Nephron progenitor cell (in vitro differentiated cells): ENCODE data around the gene S100A14.

ENCODE experiments used
- DNase-seq: peaks from one replicate; pipeline ENCODE4 v3.0.0; 2021
- H3K27ac Mint-ChIP-seq: 2 replicates; pipeline ENCODE4 v1.8.0; 2021; ENCODE audit warnings: mild to moderate bottlenecking, moderate library complexity, mixed read lengths
- H3K27me3 Mint-ChIP-seq: 2 replicates; pipeline ENCODE4 v1.8.0; 2021; ENCODE audit warnings: mild to moderate bottlenecking, low read depth, mixed read lengths; ENCODE audit not compliant: poor library complexity
- H3K36me3 Mint-ChIP-seq: 2 replicates; pipeline ENCODE4 v1.8.0; 2021; ENCODE audit warnings: low read depth, mixed read lengths
- H3K4me1 Mint-ChIP-seq: 2 replicates; pipeline ENCODE4 v1.8.0; 2021; ENCODE audit warnings: mixed read lengths
- H3K4me3 Mint-ChIP-seq: 2 replicates; pipeline ENCODE4 v1.8.0; 2021; ENCODE audit warnings: mild to moderate bottlenecking, moderate library complexity, mixed read lengths
- H3K9me3 Mint-ChIP-seq: 2 replicates; pipeline ENCODE4 v1.8.0; 2021; ENCODE audit warnings: mild to moderate bottlenecking, moderate library complexity, mixed read lengths
- TF ChIP-seq, protein P1 (sequence below): fragments of 200-600 bp; sonication (generic); IDR thresholded peaks from 2 replicates; pipeline ENCODE4 v1.5.0; 2021; ENCODE audit warnings: antibody characterized with exemption

Gene S100A14

GRCh38 chr1:153631047-153632022, 15.2 kb upstream of the S100A14 start:
- peaks cover 27% of the 10 kb centered on the region for H3K36me3 Mint-ChIP-seq
- peaks cover 3% of the 10 kb centered on the region for H3K27me3 Mint-ChIP-seq
- no peak for DNase-seq
- H3K4me3 Mint-ChIP-seq: no peak overlapping the region
- TF ChIP-seq, protein P1, sequence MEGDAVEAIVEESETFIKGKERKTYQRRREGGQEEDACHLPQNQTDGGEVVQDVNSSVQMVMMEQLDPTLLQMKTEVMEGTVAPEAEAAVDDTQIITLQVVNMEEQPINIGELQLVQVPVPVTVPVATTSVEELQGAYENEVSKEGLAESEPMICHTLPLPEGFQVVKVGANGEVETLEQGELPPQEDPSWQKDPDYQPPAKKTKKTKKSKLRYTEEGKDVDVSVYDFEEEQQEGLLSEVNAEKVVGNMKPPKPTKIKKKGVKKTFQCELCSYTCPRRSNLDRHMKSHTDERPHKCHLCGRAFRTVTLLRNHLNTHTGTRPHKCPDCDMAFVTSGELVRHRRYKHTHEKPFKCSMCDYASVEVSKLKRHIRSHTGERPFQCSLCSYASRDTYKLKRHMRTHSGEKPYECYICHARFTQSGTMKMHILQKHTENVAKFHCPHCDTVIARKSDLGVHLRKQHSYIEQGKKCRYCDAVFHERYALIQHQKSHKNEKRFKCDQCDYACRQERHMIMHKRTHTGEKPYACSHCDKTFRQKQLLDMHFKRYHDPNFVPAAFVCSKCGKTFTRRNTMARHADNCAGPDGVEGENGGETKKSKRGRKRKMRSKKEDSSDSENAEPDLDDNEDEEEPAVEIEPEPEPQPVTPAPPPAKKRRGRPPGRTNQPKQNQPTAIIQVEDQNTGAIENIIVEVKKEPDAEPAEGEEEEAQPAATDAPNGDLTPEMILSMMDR: no peak
- H3K27ac Mint-ChIP-seq: no peak overlapping the region
- peaks cover 88% of the 10 kb centered on the region for H3K4me1 Mint-ChIP-seq
- peaks cover 12% of the 10 kb centered on the region for H3K9me3 Mint-ChIP-seq

GRCh38 chr1:153630384-153630783, 14.3 kb upstream of the S100A14 start:
- Mint-ChIP-seq H3K36me3 (peaks cover 25% of the 10 kb centered on the region), H3K27ac (peak overlapping the region; percentile 75), H3K4me3 (no peak overlapping the region), H3K9me3 (peaks cover 12% of the 10 kb centered on the region), H3K27me3 (peaks cover 3% of the 10 kb centered on the region), H3K4me1 (peaks cover 89% of the 10 kb centered on the region)
- no peak for DNase-seq
- TF ChIP-seq, protein P1: no peak

DNA sequence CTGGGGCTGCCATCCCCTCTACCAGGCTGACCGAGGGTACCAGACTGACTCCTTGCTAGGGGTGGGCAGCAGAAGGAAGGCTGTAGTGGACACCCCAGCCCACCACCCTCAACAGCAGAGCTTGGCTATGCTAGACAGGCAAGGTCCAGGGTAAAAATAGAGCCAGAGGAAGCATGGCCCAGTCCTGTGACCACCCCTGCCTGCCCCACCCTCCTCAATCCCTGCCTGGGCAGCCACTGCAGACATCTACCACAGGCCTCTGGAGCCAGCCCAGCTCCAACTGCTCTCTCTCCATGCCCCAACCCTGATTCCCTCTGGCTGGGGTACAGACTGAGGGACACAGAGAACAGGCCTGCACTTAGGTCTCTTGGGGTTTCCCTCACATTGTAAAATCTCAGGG, 13.8 kb upstream of the S100A14 start:
- H3K27me3 Mint-ChIP-seq: peaks cover 3% of the 10 kb centered on the region
- H3K9me3 Mint-ChIP-seq: peaks cover 12% of the 10 kb centered on the region
- no peak for DNase-seq
- peaks cover 91% of the 10 kb centered on the region for H3K4me1 Mint-ChIP-seq
- no peak overlapping the region for H3K4me3 Mint-ChIP-seq
- H3K27ac Mint-ChIP-seq: peak overlapping the region; percentile 75
- peaks cover 29% of the 10 kb centered on the region for H3K36me3 Mint-ChIP-seq
- TF ChIP-seq, protein P1: no peak

DNA sequence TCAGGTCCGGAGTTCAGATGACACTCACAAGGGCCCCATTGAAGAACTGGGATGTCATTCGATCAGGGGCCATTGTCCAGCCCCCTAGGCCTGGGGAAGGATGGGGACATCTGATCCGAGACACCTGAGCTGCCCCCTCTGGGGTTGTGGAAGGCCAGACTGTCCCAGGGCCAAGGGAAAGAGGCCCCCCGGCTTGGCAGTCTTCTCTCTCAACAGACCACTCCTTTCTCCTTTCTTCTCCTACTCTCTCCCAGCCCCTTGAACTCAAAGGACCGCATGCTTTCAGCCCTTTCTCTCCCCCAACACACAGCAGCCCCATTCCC, 13.2 kb upstream of the S100A14 start:
- H3K36me3 Mint-ChIP-seq: peaks cover 32% of the 10 kb centered on the region
- H3K9me3 Mint-ChIP-seq: peaks cover 12% of the 10 kb centered on the region
- peak overlapping the region; percentile 75 for H3K27ac Mint-ChIP-seq
- H3K4me1 Mint-ChIP-seq: peaks cover 92% of the 10 kb centered on the region
- H3K4me3 Mint-ChIP-seq: peak overlapping the region; percentile 49
- TF ChIP-seq, protein P1: no peak
- DNase-seq: no peak
- H3K27me3 Mint-ChIP-seq: peaks cover 3% of the 10 kb centered on the region

DNA sequence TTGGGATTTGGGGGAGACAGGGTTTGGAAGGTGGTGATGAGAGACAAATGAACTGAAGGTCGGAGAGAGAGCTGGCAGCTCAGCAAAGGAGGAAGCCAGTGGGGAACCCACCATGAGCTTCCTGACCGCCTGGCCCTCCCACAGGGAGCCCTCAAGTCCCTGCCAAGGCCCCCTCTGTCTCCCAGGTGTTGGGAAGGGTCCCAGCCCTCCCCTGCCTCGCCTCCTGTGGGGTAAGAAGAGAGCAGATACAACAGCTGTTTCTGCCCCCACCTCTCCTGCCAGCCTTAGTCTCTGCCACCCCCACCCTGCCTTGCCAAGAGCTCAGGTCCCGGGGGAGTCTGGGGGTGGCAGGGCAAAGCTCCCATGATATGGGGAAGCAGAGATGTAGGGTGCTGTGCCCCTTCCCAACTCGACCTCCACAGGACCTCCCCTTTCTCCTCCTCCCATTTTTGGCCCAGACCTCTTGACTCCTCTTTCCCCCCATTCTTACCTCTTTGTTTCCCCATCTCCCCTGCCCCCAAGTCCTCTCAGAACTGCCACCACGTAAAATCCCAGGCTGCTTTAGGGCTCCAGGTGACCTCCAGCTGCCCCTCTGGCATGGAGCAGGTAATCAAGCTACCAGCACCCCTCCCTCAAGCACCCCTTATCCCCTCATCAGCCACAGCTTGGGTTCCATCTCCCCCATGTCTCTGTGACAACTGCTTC, 12.7 kb upstream of the S100A14 start:
- Mint-ChIP-seq H3K27ac (no peak overlapping the region), H3K4me3 (peak overlapping the region; percentile 38), H3K9me3 (peaks cover 12% of the 10 kb centered on the region), H3K27me3 (peaks cover 3% of the 10 kb centered on the region), H3K4me1 (peaks cover 94% of the 10 kb centered on the region), H3K36me3 (peaks cover 36% of the 10 kb centered on the region)
- TF ChIP-seq, protein P1: no peak
- no peak for DNase-seq
